Stimulated activated naive CD8-positive, alpha-beta T cell treated with anti-CD3 and anti-CD28 coated beads, Interleukin-15, amount 100 ng/mL, for 72 hours (primary cell): ENCODE results near the gene TNIP3.

Source experiments
- ATAC-seq: fragments of 150-1000 bp; cut with Tn5 transposase; 2 replicates; pipeline ENCODE4 v1.10.0; 2021; ENCODE audit warnings: mild to moderate bottlenecking, moderate library complexity
- DNase-seq, 2 donors: peaks; one replicate each; pipeline ENCODE4 v3.0.0; 2021 to 2022
- H3K27ac Mint-ChIP-seq, 2 donors: one replicate each; pipeline ENCODE4 v1.8.0; 2022; ENCODE audit warnings: mild to moderate bottlenecking in 2 of 2, mixed read lengths in 2 of 2, moderate library complexity in 2 of 2
- H3K27me3 Mint-ChIP-seq: one replicate; pipeline ENCODE4 v1.8.0; 2022; ENCODE audit warnings: mixed read lengths
- H3K4me1 Mint-ChIP-seq: one replicate; pipeline ENCODE4 v1.8.0; 2022; ENCODE audit warnings: mild to moderate bottlenecking, mixed read lengths
- H3K4me3 Mint-ChIP-seq, 2 donors: one replicate each; pipeline ENCODE4 v1.8.0; 2022; ENCODE audit warnings: mild to moderate bottlenecking in 2 of 2, mixed read lengths in 2 of 2, moderate library complexity in 1 of 2
- H3K9me3 Mint-ChIP-seq, 2 donors: one replicate each; pipeline ENCODE4 v1.8.0; 2022; ENCODE audit warnings: mixed read lengths in 2 of 2

Gene TNIP3

DNA sequence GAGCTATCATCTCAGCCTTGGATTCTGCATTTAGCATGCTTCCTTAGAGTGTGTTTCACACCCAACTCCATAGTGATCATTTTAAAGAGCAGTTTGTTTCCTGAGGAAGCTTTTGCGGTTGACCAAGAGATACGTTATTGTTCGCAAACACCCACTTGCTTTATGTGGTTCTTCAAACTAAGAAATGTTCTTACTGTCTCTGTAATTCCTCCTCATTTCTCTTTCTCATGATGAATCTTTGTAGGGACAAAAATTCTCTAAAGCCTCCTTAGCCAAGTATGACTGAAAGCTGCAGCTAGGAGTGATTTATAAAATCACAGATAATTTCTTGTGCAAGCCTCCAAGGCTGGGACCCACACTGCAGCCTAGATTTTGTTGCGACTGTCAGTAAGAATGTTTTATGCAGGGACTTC is 10.0 kb downstream of the TNIP3 start:
- peaks cover 69% of the 10 kb centered on the region for H3K4me1 Mint-ChIP-seq
- DNase-seq (peak in 1 of 2 donors; percentile 31), ATAC-seq (peak; percentile 85)
- H3K27ac Mint-ChIP-seq = peak overlapping the region; percentile 30 to 45
- peak overlapping the region; percentile 60 to 74 for H3K4me3 Mint-ChIP-seq
- no peaks in the 10 kb centered on the region for H3K9me3 Mint-ChIP-seq
- H3K27me3 Mint-ChIP-seq = no peaks in the 10 kb centered on the region

DNA sequence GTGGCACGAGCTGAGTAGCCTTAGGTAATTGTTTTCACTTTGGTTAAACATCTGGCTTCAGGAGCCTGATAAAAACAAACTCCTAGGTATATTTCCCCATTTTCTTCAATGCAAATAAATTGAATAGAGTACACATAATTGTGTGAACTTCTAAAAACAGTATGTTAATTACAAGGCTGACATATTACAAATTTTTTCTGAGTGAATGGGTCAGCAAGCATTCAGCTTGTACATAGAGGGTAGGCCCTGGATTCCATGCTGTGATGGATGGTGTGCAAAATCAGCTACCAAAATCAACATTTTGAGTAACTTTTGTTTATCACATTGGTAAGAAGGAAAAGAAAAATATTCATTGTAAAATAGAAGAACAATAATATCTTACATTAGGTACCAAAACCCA is 12.2 kb downstream of the TNIP3 start:
- ATAC-seq (no peak), DNase-seq (no peak)
- Mint-ChIP-seq H3K27me3 (no peaks in the 10 kb centered on the region), H3K9me3 (no peaks in the 10 kb centered on the region), H3K27ac (no peak overlapping the region), H3K4me1 (peaks cover 82% of the 10 kb centered on the region), H3K4me3 (no peak overlapping the region)

DNA sequence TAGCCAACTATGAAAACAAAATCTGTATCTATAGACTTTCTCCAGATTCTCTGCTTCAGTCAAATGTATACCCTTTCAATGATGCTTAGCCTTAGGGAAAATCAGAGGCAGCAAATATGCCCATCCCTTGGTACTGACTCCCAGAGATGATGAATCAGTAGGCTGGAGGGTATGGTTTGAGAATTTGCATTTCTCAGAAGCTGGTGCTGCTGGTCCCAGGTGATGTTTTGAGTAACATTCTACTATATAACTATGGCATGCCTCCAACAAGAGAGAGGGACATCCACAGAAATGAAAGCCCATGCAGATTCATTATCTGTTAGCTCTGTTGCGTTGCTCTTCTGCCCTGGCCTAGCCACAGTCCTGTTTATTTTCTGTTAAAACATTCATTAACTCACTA is 13.6 kb downstream of the TNIP3 start:
- no peak overlapping the region for H3K27ac Mint-ChIP-seq
- H3K4me1 Mint-ChIP-seq = peaks cover 75% of the 10 kb centered on the region
- peak in 1 of 2 donors; percentile 20 for DNase-seq
- peak; percentile 83 for ATAC-seq
- no peaks in the 10 kb centered on the region for H3K9me3 Mint-ChIP-seq
- H3K27me3 Mint-ChIP-seq = no peaks in the 10 kb centered on the region
- no peak overlapping the region for H3K4me3 Mint-ChIP-seq

DNA sequence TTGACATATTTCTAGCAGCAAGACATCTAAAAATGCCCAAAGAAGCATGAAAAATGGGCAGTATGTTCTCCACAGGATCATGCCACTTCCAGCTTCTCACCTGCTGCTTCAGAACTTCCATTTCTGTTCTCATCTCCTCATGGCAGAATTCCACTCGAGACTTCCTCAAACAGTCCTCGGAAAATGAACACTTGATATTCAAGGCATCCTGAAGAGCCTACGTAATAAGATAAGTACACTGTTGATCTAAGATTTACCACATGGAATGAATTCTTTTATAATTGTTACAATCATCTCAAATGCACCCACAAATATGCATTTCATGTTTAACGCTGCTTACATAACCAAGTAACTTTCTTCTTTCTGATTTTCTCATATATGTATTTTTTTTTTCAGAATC is 14.1 kb downstream of the TNIP3 start:
- no peak for ATAC-seq
- no peak overlapping the region for H3K4me3 Mint-ChIP-seq
- H3K9me3 Mint-ChIP-seq = no peaks in the 10 kb centered on the region
- H3K27me3 Mint-ChIP-seq = no peaks in the 10 kb centered on the region
- H3K4me1 Mint-ChIP-seq = peaks cover 73% of the 10 kb centered on the region
- no peak overlapping the region for H3K27ac Mint-ChIP-seq
- no peak for DNase-seq

DNA sequence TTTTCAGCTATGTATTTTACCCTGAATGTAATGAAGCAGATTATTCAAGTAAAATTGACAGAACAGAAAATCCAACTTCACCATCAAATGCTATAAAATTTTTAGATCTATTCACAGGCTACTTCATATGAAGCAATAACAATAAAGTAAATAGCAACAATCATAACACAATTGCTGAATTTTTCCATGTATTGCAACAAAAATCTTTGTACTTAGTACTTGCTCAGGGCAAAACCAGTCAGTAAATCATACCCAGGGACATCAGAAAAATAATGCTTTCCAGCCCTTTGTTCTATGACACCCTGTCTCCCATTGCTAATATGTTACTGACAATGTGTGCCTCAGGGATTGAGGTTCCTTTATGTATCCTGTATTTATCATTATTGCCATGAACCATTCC is 15.5 kb downstream of the TNIP3 start:
- no peaks in the 10 kb centered on the region for H3K27me3 Mint-ChIP-seq
- ATAC-seq = no peak
- H3K9me3 Mint-ChIP-seq = no peaks in the 10 kb centered on the region
- DNase-seq = no peak
- H3K4me1 Mint-ChIP-seq = peaks cover 72% of the 10 kb centered on the region
- no peak overlapping the region for H3K27ac Mint-ChIP-seq
- no peak overlapping the region for H3K4me3 Mint-ChIP-seq

DNA sequence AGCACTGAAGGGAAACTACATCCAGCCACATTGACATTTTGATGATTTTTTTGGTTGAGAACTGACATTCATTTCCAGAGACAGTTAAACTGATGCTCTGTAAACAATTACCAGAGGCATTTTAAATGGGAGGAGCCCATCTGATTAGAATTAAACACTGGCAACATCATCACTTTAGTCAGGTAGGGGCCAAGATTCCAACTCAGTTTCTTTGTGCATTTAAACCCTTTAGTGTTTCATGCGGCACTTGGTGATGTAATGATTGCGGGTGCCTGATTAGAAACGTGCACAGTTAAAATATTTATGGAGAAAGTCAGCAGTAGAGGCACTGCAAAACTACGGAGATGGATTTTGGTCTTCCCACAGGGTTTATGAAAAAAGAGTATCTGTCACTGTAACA is 16.1 kb downstream of the TNIP3 start:
- Mint-ChIP-seq H3K27ac (no peak overlapping the region), H3K27me3 (no peaks in the 10 kb centered on the region), H3K9me3 (no peaks in the 10 kb centered on the region), H3K4me1 (peaks cover 72% of the 10 kb centered on the region), H3K4me3 (peak overlapping the region in 1 of 2 donors; percentile 10)
- DNase-seq = no peak
- ATAC-seq = peak; percentile 24

DNA sequence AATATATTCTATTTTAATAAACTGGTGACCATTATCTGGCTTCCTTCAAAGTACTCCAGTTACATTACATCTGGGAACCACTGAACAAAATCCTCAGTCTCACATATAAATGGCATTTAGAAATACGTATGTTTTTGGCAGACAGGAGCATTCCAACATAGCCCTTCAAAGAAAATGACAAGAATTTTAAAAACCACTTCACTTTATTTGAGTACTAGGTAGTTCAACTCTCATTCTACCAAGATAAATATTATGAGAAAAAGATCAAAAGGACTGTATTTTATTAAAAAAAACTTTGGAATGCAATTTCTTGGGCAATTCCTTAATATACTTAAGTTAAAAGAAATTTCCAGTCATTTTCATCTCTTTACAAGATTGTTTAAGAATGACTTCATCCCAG is 17.6 kb downstream of the TNIP3 start:
- Mint-ChIP-seq H3K4me1 (peaks cover 67% of the 10 kb centered on the region), H3K9me3 (no peaks in the 10 kb centered on the region), H3K4me3 (no peak overlapping the region), H3K27ac (no peak overlapping the region), H3K27me3 (no peaks in the 10 kb centered on the region)
- ATAC-seq (no peak), DNase-seq (no peak)

DNA sequence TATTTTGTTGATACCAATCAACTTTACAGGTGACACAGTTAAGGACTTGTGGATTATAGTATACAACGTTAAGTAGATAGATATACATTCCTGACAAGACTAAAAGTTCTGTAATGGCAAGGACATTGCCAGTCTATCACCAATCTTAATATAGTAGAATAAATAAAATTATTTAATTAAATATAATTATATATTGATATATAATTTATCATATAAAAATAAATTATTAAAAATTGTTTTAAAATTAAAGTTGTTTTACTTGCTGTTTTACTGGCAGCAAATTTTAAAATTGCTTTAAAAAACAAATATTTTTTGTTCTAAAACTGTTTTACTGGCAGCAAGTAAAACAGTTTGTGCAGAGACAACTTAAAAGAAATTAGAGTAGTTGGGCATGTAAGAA is 18.7 kb downstream of the TNIP3 start:
- Mint-ChIP-seq H3K4me3 (no peak overlapping the region), H3K27me3 (no peaks in the 10 kb centered on the region), H3K4me1 (peaks cover 65% of the 10 kb centered on the region), H3K9me3 (no peaks in the 10 kb centered on the region), H3K27ac (no peak overlapping the region)
- DNase-seq (no peak), ATAC-seq (no peak)

DNA sequence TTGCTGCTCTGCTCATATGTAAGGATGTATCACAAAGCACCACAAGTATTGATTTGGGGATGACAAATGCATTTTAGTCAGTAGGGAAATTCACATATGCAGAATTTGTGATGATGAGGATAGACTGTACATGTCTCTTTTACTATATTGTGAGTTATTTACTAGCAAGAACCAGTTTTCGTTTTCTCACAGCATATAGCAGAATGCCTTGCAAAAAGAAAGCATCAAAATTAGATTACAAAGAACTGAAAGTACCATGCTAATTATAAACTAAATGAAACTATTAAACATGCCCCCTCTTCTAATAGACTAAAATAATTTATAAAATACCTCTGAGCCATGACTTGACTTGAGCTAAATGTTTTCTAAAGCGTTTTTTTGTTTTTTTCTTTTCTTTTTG is 20.1 kb downstream of the TNIP3 start:
- Mint-ChIP-seq H3K27me3 (no peaks in the 10 kb centered on the region), H3K4me1 (peaks cover 71% of the 10 kb centered on the region)
- ATAC-seq = no peak

DNA sequence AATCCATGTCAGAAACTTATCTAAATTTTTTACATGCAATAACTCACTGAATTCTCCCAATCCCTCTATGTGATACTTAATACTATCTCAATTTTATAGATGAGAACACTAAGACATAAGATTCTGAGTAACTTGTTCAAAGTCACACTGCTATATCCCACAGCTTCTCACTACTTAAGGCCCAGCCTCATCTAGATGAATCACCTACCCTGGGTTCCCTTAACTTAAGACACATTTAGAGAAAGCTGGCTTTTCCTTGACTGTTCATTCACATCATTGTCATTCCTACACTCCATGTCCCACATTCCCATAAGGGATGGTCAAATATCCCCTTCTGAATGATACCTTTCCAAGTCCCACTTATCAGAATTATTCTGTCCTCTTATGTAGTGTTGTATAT is 21.0 kb downstream of the TNIP3 start:
- Mint-ChIP-seq H3K27ac (no peak overlapping the region), H3K4me1 (peaks cover 71% of the 10 kb centered on the region), H3K4me3 (no peak overlapping the region), H3K9me3 (no peaks in the 10 kb centered on the region), H3K27me3 (no peaks in the 10 kb centered on the region)
- DNase-seq (no peak), ATAC-seq (no peak)

More for the DNA sequence above, 20.1 kb downstream of the TNIP3 start:
- Mint-ChIP-seq H3K4me3 (no peak overlapping the region), H3K9me3 (no peaks in the 10 kb centered on the region), H3K27ac (no peak overlapping the region)
- DNase-seq = no peak

DNA sequence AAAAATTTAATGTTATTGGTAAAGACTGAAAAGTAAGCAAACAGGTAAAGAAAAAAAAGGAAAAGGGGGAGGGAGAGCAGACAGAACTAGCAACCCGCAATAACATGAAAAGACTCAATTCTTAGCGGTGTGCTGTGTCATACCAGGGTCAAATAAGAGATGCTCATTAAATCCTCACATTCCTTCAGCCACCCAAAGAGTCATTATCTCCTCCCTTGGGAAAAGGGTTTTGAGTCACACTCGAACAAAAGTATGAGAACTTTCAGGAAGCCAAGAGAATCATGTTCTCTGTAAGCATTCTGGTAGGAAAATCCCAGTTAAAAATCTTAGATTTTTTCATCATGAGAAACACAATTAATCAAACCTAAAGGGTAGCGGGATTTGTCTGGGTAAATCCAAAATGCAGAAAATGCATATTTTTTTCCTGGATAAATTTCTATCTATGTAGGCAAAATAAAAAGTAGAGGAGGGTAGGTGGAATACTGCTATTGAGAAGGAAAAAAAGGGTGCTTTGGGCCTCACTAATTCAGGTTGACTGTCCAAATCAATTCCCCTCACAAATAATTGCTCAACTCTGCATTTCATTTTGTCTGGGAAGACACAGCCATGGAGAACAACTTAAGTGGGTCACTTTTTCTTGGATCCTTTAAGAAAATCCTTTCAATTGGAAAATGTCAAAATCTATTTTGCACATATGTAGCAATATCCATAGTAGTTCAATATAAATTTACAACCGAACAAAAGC is 23.2 kb downstream of the TNIP3 start:
- ATAC-seq = no peak
- Mint-ChIP-seq H3K9me3 (no peaks in the 10 kb centered on the region), H3K27me3 (no peaks in the 10 kb centered on the region), H3K4me1 (peaks cover 72% of the 10 kb centered on the region), H3K27ac (peak overlapping the region; percentile 73 to 75), H3K4me3 (peak overlapping the region; percentile 16 to 19)
- no peak for DNase-seq

DNA sequence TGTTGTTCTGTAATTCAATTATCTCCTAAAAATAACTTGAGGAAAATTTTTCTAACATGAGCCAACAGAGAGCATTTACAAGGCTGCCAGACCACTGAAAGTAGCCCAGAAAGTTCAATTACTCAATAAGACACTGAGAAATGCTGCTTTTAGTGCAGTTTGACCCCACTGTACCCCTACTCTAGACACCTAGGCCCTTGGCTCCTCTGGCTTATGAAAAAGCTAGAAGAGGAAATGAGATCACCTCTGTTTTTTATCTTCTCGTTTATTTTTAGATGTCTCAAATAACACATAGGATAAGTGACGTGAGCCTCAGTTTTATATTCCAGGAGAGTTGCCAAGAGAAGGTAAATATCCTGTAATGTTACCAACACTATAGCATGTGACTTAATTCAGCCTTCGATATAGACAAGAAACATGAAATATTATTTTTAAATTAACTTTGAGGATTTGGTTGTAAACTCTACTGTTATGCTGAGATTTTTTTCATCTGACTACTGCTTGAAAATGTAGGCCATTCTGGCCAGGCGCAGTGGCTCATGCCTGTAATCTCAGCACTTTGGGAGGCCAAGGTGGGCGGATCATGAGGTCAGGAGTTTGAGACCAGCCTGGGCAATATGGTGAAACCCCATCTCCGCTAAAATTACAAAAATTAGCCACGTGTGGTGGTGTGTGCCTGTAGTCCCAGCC is 24.4 kb downstream of the TNIP3 start:
- Mint-ChIP-seq H3K4me3 (peak overlapping the region; percentile 37 to 46), H3K27me3 (no peaks in the 10 kb centered on the region), H3K27ac (peak overlapping the region; percentile 34 to 90), H3K4me1 (peaks cover 80% of the 10 kb centered on the region), H3K9me3 (no peaks in the 10 kb centered on the region)
- ATAC-seq = peak; percentile 82
- no peak for DNase-seq

DNA sequence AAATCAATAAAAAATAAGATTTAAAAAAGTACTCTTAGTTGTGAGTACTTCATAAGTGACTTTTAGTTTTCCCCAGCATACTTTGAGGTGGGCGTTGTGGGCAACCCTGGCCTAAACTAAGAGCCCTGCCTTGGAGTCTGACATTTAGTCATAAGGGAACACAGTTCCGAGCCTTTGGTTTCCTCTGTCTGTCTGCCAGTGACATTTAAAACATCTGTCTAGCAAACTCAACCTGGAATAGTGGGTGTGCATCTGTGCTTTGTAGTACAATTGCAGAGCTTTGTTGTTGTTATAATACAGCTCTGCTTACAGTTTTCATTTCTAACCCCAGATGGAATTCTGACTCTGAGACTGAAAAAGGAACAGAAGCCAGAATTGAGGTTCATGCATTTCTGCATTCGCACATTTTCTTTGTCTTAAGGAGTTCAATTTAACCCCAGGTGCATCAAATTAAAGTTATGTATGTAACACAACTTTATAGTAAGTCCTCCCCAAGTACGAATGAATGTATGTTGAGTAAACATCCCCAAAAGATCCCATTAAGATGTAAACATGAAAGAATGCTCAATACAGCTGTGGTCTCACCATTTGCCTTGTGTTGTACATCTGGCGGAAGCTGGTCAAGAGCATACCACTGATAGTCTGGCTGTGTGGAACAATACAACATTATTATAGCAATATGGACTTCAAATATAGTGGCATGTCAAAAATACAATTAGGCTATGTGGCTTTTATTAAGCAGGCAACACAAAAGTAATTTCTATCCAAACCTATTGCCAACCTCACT is 25.9 kb downstream of the TNIP3 start:
- Mint-ChIP-seq H3K4me3 (peak overlapping the region; percentile 37 to 64), H3K27me3 (no peaks in the 10 kb centered on the region), H3K9me3 (no peaks in the 10 kb centered on the region), H3K27ac (peak overlapping the region in 1 of 2 donors; percentile 2), H3K4me1 (peaks cover 75% of the 10 kb centered on the region)
- ATAC-seq = peak; percentile 89
- peak; percentile 46 to 61 for DNase-seq

DNA sequence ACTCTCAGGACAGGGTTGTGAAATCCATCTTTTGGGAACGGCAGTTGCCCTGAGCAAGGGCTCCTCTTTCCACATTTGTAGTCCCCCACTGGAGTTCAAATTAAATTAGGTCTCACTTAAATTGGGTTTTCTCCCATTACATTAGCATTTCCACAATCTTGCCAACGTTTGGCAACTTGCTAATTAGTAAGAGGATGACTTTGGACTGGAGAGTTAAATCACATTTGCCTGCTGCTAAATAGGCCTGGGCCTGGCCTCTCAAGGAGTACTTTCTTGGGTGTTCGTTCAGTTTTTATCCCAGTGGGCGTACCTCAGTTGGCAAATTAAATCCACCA is 33.8 kb downstream of the TNIP3 start:
- Mint-ChIP-seq H3K4me1 (peaks cover 51% of the 10 kb centered on the region), H3K4me3 (no peak overlapping the region)
- ATAC-seq = no peak

DNA sequence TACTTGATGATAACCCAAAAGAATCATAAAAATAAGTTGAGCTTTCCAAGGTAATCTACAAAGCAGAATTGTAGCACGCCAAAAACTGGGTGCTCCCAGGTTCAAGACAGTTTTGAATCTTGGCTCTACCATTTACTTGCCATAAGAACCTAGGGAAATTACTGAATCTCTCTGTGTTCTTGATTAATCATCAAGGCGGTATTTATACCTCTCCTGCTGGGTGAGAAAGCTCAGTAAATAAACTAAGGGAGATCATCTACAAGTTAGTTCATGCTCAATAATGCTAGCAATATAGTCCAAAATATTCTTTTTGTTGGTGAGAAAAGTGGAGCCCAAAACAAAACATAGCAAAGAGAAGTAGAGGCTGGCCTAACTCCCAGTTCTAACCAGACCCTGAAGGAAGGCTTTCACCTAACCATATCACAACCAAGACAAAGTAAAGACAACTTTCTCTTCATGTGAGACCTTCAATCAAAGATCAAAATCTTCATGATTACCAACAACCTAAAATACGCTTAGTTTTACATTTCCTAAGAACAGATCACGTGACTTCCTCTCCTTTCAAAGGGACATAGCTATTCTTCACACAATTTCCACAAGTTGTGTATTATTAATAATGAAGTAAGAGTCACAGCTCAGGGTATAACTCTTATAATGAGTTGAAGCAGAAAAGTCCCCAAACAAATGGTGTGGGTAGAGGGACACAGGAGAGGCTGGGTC is 34.4 kb downstream of the TNIP3 start:
- Mint-ChIP-seq H3K9me3 (peaks cover 0 to 4% of the 10 kb centered on the region in 2 donors), H3K27me3 (no peaks in the 10 kb centered on the region), H3K27ac (peak overlapping the region in 1 of 2 donors; percentile 39), H3K4me3 (no peak overlapping the region), H3K4me1 (peaks cover 51% of the 10 kb centered on the region)
- DNase-seq (no peak), ATAC-seq (no peak)

More for the DNA sequence above, 33.8 kb downstream of the TNIP3 start:
- Mint-ChIP-seq H3K27ac (peak overlapping the region in 1 of 2 donors; percentile 39), H3K9me3 (peaks cover 0 to 4% of the 10 kb centered on the region in 2 donors), H3K27me3 (no peaks in the 10 kb centered on the region)
- DNase-seq = no peak
